H4 (cell line): ENCODE results near the gene ADAP2. TPM values are rescaled to one million over a fixed set of nuclear protein-coding genes. Genes with fewer than 3 reads are reported as not detected.

Experiments
- total RNA-seq: library from RNA; depleted of rRNA; stranded (reverse); fragments of >200 nt; shearing (Covaris generic); gene quantifications from 2 replicates; pipeline ENCODE4 v1.2.3, GENCODE V29; 2014; rRNA removed

ADAP2 gene
- total RNA-seq, 1 experiment from 2014 or later, result 0.21 TPM

Other genes with a start within 250 kb of the ADAP2 start
- 9.7 and 13.9 TPM in 2 replicates for gene CRLF3, start 97.3 kb upstream of the ADAP2 start, total RNA-seq
- gene ATAD5, start 90.0 kb upstream of the ADAP2 start, total RNA-seq, result 1.8 and 4.5 TPM in 2 replicates
- 9.1 and 19.2 TPM in 2 replicates for gene TEFM, start 15.7 kb upstream of the ADAP2 start, total RNA-seq
- 14.8 and 19.6 TPM in 2 replicates for gene RNF135, start 49.1 kb downstream of the ADAP2 start, total RNA-seq
- 12.8 and 23.2 TPM in 2 replicates for gene NF1, start 173.0 kb downstream of the ADAP2 start, total RNA-seq